Mammary epithelial cell (primary cell): ENCODE results near the gene COIL.

Source experiments
- EZH2 ChIP-seq: IDR thresholded peaks from 2 replicates; pipeline ENCODE4 v1.6.1; 2012; ENCODE audit warnings: low read length, inconsistent platforms, borderline replicate concordance
- TF ChIP-seq, protein P1 (sequence below), 2 donors: IDR thresholded peaks in 1 of 2; conservative IDR thresholded peaks in 1 of 2; 2 replicates each; pipeline ENCODE4 v1.5.1; 2011 to 2012; ENCODE audit warnings: inconsistent platforms in 2 of 2, low read length in 2 of 2, mild to moderate bottlenecking in 2 of 2, control low read depth in 1 of 2, low read depth in 1 of 2; ENCODE audit not compliant: insufficient read depth in 1 of 2; ENCODE audit errors: extremely low read depth in 1 of 2

GRCh38 chr17:56933151-56933745, 27.6 kb downstream of the COIL start:
- TF ChIP-seq, protein P1, sequence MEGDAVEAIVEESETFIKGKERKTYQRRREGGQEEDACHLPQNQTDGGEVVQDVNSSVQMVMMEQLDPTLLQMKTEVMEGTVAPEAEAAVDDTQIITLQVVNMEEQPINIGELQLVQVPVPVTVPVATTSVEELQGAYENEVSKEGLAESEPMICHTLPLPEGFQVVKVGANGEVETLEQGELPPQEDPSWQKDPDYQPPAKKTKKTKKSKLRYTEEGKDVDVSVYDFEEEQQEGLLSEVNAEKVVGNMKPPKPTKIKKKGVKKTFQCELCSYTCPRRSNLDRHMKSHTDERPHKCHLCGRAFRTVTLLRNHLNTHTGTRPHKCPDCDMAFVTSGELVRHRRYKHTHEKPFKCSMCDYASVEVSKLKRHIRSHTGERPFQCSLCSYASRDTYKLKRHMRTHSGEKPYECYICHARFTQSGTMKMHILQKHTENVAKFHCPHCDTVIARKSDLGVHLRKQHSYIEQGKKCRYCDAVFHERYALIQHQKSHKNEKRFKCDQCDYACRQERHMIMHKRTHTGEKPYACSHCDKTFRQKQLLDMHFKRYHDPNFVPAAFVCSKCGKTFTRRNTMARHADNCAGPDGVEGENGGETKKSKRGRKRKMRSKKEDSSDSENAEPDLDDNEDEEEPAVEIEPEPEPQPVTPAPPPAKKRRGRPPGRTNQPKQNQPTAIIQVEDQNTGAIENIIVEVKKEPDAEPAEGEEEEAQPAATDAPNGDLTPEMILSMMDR (conservative IDR thresholded peaks at IDR 0.05 in 1 of 2, IDR thresholded peaks at IDR 0.05 in 1 of 2; ENCODE audit: extremely low read depth in 1 of 2, insufficient read depth in 1 of 2, low read depth in 1 of 2, low read length in 2 of 2) = no peak
- no peak for TF ChIP-seq EZH2
